Stimulated activated memory B cell treated with anti-CD40 and anti-IgM and Interleukin-4, amounts not matched to agents 10 μg/mL and 1 μg/mL and 100 μg/mL, for 72 hours (primary cell): ENCODE measurements around the gene EZR.
A peak's percentile ranks its signal among the peaks of the same experiment; 100 is the strongest.
"Not testable (repeated sequence)": the region's sequence is repeated elsewhere in the genome, so short reads cannot be mapped to it uniquely, and the experiment has no call there.

Source experiments
- ATAC-seq: fragments of 150-1000 bp; cut with Tn5 transposase; 2 replicates; pipeline ENCODE4 v1.10.0; 2021
- H3K27ac Mint-ChIP-seq: one replicate; pipeline ENCODE4 v1.8.0; 2022; ENCODE audit warnings: mild to moderate bottlenecking, mixed read lengths
- H3K27me3 Mint-ChIP-seq: one replicate; pipeline ENCODE4 v1.8.0; 2022; ENCODE audit warnings: mixed read lengths
- H3K36me3 Mint-ChIP-seq: one replicate; pipeline ENCODE4 v1.8.0; 2022; ENCODE audit warnings: mixed read lengths
- H3K4me1 Mint-ChIP-seq: one replicate; pipeline ENCODE4 v1.8.0; 2022; ENCODE audit warnings: mixed read lengths
- H3K4me3 Mint-ChIP-seq: one replicate; pipeline ENCODE4 v1.8.0; 2022; ENCODE audit warnings: mild to moderate bottlenecking, moderate library complexity, mixed read lengths
- H3K9me3 Mint-ChIP-seq: one replicate; pipeline ENCODE4 v1.8.0; 2022; ENCODE audit warnings: mixed read lengths

Gene EZR

GRCh38 chr6:158832807-158833206 lies 13.6 kb upstream of the EZR start:
- H3K27me3 Mint-ChIP-seq, H3K9me3 Mint-ChIP-seq, H3K4me3 Mint-ChIP-seq, ATAC-seq, H3K36me3 Mint-ChIP-seq: not testable (repeated sequence)
- H3K27ac Mint-ChIP-seq, result peak overlapping the region; percentile 58
- peaks cover 33% of the 10 kb centered on the region for H3K4me1 Mint-ChIP-seq

- Mint-ChIP-seq H3K9me3 (no peaks in the 10 kb centered on the region), H3K27ac (peak overlapping the region; percentile 58), H3K27me3 (no peaks in the 10 kb centered on the region), H3K36me3 (no peaks in the 10 kb centered on the region), H3K4me1 (peaks cover 35% of the 10 kb centered on the region), H3K4me3 (no peak overlapping the region)
- no peak for ATAC-seq
Measured at GRCh38 chr6:158832026-158832425, 12.9 kb upstream of the EZR start.

GRCh38 chr6:158831571-158831970 lies 12.4 kb upstream of the EZR start:
- Mint-ChIP-seq H3K4me1 (peaks cover 35% of the 10 kb centered on the region), H3K27me3 (no peaks in the 10 kb centered on the region), H3K9me3 (no peaks in the 10 kb centered on the region), H3K27ac (peak overlapping the region; percentile 58), H3K36me3 (no peaks in the 10 kb centered on the region), H3K4me3 (no peak overlapping the region)
- no peak for ATAC-seq

GRCh38 chr6:158830736-158831135 lies 11.6 kb upstream of the EZR start:
- Mint-ChIP-seq H3K4me1 (peaks cover 36% of the 10 kb centered on the region), H3K27ac (peak overlapping the region; percentile 58)

GRCh38 chr6:158828807-158829206 lies 9.6 kb upstream of the EZR start:
- H3K4me3 Mint-ChIP-seq, result no peak overlapping the region
- no peaks in the 10 kb centered on the region for H3K9me3 Mint-ChIP-seq
- H3K36me3 Mint-ChIP-seq, result no peaks in the 10 kb centered on the region
- no peaks in the 10 kb centered on the region for H3K27me3 Mint-ChIP-seq
- peaks cover 29% of the 10 kb centered on the region for H3K4me1 Mint-ChIP-seq
- no peak overlapping the region for H3K27ac Mint-ChIP-seq
- no peak for ATAC-seq

More at GRCh38 chr6:158830736-158831135, 11.6 kb upstream of the EZR start:
- no peak for ATAC-seq
- H3K9me3 Mint-ChIP-seq, result no peaks in the 10 kb centered on the region
- H3K4me3 Mint-ChIP-seq, result no peak overlapping the region
- no peaks in the 10 kb centered on the region for H3K36me3 Mint-ChIP-seq
- no peaks in the 10 kb centered on the region for H3K27me3 Mint-ChIP-seq

- Mint-ChIP-seq H3K4me3 (peak overlapping the region; percentile 10), H3K27ac (peak overlapping the region; percentile 78), H3K9me3 (no peaks in the 10 kb centered on the region), H3K4me1 (peaks cover 32% of the 10 kb centered on the region), H3K27me3 (no peaks in the 10 kb centered on the region), H3K36me3 (no peaks in the 10 kb centered on the region)
- peak; percentile 84 for ATAC-seq
Measured at GRCh38 chr6:158826819-158827501, 7.8 kb upstream of the EZR start.

- Mint-ChIP-seq H3K27me3 (no peaks in the 10 kb centered on the region), H3K27ac (peak overlapping the region; percentile 78), H3K4me3 (no peak overlapping the region), H3K9me3 (no peaks in the 10 kb centered on the region), H3K36me3 (no peaks in the 10 kb centered on the region), H3K4me1 (peaks cover 36% of the 10 kb centered on the region)
- ATAC-seq, result no peak
Measured at GRCh38 chr6:158825951-158826306, 6.8 kb upstream of the EZR start.

GRCh38 chr6:158825038-158825950 lies 6.1 kb upstream of the EZR start:
- peak overlapping the region; percentile 78 for H3K27ac Mint-ChIP-seq

GRCh38 chr6:158823616-158824015 lies 4.4 kb upstream of the EZR start:
- H3K4me3 Mint-ChIP-seq, H3K9me3 Mint-ChIP-seq: not testable (repeated sequence)

More at GRCh38 chr6:158825038-158825950, 6.1 kb upstream of the EZR start:
- no peak for ATAC-seq
- Mint-ChIP-seq H3K36me3 (no peaks in the 10 kb centered on the region), H3K4me1 (peaks cover 36% of the 10 kb centered on the region), H3K27me3 (no peaks in the 10 kb centered on the region), H3K4me3 (no peak overlapping the region), H3K9me3 (no peaks in the 10 kb centered on the region)

GRCh38 chr6:158819977-158820622 lies 932 bp upstream of the EZR start:
- no peak for ATAC-seq
- no peaks in the 10 kb centered on the region for H3K27me3 Mint-ChIP-seq
- peak overlapping the region; percentile 95 for H3K27ac Mint-ChIP-seq
- no peaks in the 10 kb centered on the region for H3K9me3 Mint-ChIP-seq
- H3K36me3 Mint-ChIP-seq, result peaks cover 31% of the 10 kb centered on the region
- H3K4me3 Mint-ChIP-seq, result peak overlapping the region; percentile 50
- H3K4me1 Mint-ChIP-seq, result peaks cover 23% of the 10 kb centered on the region

More at GRCh38 chr6:158823616-158824015, 4.4 kb upstream of the EZR start:
- not testable (repeated sequence) for H3K36me3 Mint-ChIP-seq, H3K27me3 Mint-ChIP-seq, ATAC-seq, H3K27ac Mint-ChIP-seq
- peaks cover 36% of the 10 kb centered on the region for H3K4me1 Mint-ChIP-seq

- peaks cover 44% of the 10 kb centered on the region for H3K36me3 Mint-ChIP-seq
- H3K27me3 Mint-ChIP-seq, result no peaks in the 10 kb centered on the region
- H3K9me3 Mint-ChIP-seq, result no peaks in the 10 kb centered on the region
- peak overlapping the region; percentile 100 for H3K4me3 Mint-ChIP-seq
- H3K27ac Mint-ChIP-seq, result peak overlapping the region; percentile 95
- peak; percentile 59 for ATAC-seq
- H3K4me1 Mint-ChIP-seq, result peaks cover 37% of the 10 kb centered on the region
Measured at GRCh38 chr6:158818581-158819212, 471 bp downstream of the EZR start.

- Mint-ChIP-seq H3K4me1 (peaks cover 39% of the 10 kb centered on the region), H3K4me3 (peak overlapping the region; percentile 100), H3K27me3 (no peaks in the 10 kb centered on the region), H3K36me3 (peaks cover 51% of the 10 kb centered on the region), H3K9me3 (peaks cover 3% of the 10 kb centered on the region), H3K27ac (peak overlapping the region; percentile 95)
- ATAC-seq, result peak; percentile 75
Measured at GRCh38 chr6:158817728-158818580, 1.2 kb downstream of the EZR start.

- Mint-ChIP-seq H3K27me3 (no peaks in the 10 kb centered on the region), H3K4me3 (peak overlapping the region; percentile 100), H3K27ac (peak overlapping the region; percentile 95), H3K9me3 (peaks cover 3% of the 10 kb centered on the region), H3K36me3 (peaks cover 57% of the 10 kb centered on the region), H3K4me1 (peaks cover 43% of the 10 kb centered on the region)
- ATAC-seq, result no peak
Measured at GRCh38 chr6:158816803-158817727, 2.1 kb downstream of the EZR start.
